ENCODE measurements around the gene EXOSC2.
A peak's percentile ranks its signal among the peaks of the same experiment; 100 is the strongest.

EXOSC2 gene

DNA sequence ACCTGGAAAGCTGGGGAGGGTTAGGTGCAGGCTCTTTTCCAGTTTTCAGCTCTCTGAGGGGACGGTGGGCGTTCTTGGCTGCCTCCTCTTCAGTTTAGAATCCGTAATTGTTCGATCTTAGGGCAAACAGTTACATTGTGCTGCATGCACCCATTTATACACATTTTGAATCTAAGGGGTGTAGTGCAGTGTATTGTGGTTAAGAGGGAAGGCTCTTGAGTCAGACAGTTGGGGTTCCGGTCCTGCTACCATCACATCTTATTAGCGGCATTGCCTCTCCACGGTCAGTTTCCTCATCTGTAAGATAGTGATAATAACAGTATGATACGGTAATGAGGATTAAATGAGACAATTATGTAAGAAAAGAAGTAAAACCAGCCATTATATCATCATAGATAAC is 625 bp downstream of the EXOSC2 start:
- H3K4me3 ChIP-seq (ENCODE audit: control insufficient read depth in 1 of 7, extremely low read depth in 1 of 7, insufficient read depth in 4 of 7, low read depth in 2 of 7, low read length in 6 of 7): peak overlapping the region; percentile 71 to 98 (median 93)
- peaks cover 0 to 4% (median 0%) of the 10 kb centered on the region in 5 experiments for H3K9me3 ChIP-seq (ENCODE audit: control extremely low read depth in 1 of 5, control insufficient read depth in 4 of 5, insufficient read depth in 2 of 5, low read depth in 1 of 5, low read length in 4 of 5)
- H3K27me3 ChIP-seq (replicated peaks in 2 of 5; ENCODE audit: control insufficient read depth in 4 of 5, insufficient read depth in 5 of 5, low read length in 4 of 5): peaks cover 0 to 17% (median 0%) of the 10 kb centered on the region in 5 experiments
- DNase-seq: peak in 1 of 3 donors; percentile 31
- POLR2A ChIA-PET: no interaction called here
- CTCF ChIA-PET: interaction anchor here (1.6 to 1.7 kb wide), 3 partner anchors 12 to 168 kb away, joined by 3 to 6 read pairs (median 5); no protein-coding TSS in a partner anchor
- peak overlapping the region; percentile 43 to 84 for H3K27ac ChIP-seq (ENCODE audit: insufficient read depth in 1 of 2, low read depth in 1 of 2, low read length in 2 of 2, poor library complexity in 1 of 2, severe bottlenecking in 2 of 2)
- peaks cover 8 to 25% (median 21%) of the 10 kb centered on the region in 4 experiments for H3K4me1 ChIP-seq (ENCODE audit: control extremely low read depth in 1 of 4, control insufficient read depth in 4 of 4, insufficient read depth in 4 of 4, low read length in 3 of 4)
- H3K36me3 ChIP-seq (ENCODE audit: control insufficient read depth in 4 of 4, insufficient read depth in 4 of 4, low read length in 3 of 4): peaks cover 19 to 39% (median 26%) of the 10 kb centered on the region in 4 experiments
- no CpG with 5 or more reads among the region's 8 CpGs for WGBS (ENCODE audit: insufficient coverage)

DNA sequence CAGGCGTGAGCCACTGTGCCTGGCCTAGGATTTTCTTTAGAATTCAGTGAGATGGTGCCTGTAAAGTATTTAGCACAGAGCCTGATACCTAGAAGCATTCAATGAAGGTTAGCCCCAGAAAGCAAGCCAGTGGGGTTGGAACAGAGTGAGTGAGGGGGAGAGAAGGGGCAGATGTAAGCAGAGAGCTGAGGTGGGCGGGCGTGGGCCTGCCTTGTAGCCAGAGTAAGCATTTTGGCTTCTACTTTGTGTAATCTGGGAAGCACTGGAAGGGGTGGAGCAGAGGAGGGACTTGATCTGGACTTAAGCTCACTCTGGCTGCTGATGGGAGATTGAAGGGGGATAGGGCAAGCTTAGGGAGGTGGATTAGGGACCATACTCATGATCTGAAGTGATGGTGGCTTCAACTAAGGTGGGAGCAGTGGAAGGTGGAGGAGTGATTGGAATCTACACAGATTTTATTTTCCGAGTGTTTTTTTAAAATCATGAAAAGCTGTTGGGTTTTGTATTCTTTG is 2.6 kb downstream of the EXOSC2 start:
- POLR2A ChIA-PET: interaction anchor here (0.6 kb wide), 1 partner anchor 182 kb away, joined by 4 read pairs; no protein-coding TSS in a partner anchor

DNA sequence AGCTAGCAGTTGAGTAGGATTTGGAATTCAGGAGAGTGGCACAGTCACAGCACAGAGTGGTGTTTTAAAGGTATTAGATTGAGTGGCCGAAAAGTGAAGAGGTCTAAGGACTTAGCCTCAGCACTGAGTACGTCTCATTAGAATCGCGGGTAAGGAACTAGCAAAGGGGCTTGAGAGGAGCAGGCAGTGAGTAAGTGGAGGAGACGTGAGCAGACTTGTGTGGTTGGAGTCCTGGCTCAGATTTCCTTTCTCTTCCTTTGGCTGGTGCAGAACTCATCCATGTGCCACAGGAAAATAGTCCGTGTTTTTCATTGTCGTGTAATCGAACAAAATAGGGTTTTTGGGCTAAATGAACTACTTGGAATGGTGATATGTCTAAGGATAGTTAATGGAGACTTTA is 3.4 kb downstream of the EXOSC2 start:
- 97% methylated on average over 7 of the region's 8 CpGs for WGBS (ENCODE audit: insufficient coverage)
- POLR2A ChIA-PET: no interaction called here
- peaks cover 26 to 61% (median 46%) of the 10 kb centered on the region in 4 experiments for H3K36me3 ChIP-seq (ENCODE audit: control insufficient read depth in 4 of 4, insufficient read depth in 4 of 4, low read length in 3 of 4)
- CTCF ChIA-PET: interaction anchor here (1.1 to 1.2 kb wide), 2 partner anchors 10 to 12 kb away, joined by 4 to 8 read pairs; no protein-coding TSS in a partner anchor
- H3K4me1 ChIP-seq (ENCODE audit: control extremely low read depth in 1 of 4, control insufficient read depth in 4 of 4, insufficient read depth in 4 of 4, low read length in 3 of 4): peaks cover 8 to 25% (median 21%) of the 10 kb centered on the region in 4 experiments
- DNase-seq: no peak
- no peak overlapping the region for H3K4me3 ChIP-seq (ENCODE audit: control insufficient read depth in 1 of 7, extremely low read depth in 1 of 7, insufficient read depth in 4 of 7, low read depth in 2 of 7, low read length in 6 of 7)
- H3K27me3 ChIP-seq (replicated peaks in 2 of 5; ENCODE audit: control insufficient read depth in 4 of 5, insufficient read depth in 5 of 5, low read length in 4 of 5): peaks cover 0 to 3% (median 0%) of the 10 kb centered on the region in 5 experiments
- no peak overlapping the region for H3K27ac ChIP-seq (ENCODE audit: insufficient read depth in 1 of 2, low read depth in 1 of 2, low read length in 2 of 2, poor library complexity in 1 of 2, severe bottlenecking in 2 of 2)
- peaks cover 0 to 4% (median 0%) of the 10 kb centered on the region in 5 experiments for H3K9me3 ChIP-seq (ENCODE audit: control extremely low read depth in 1 of 5, control insufficient read depth in 4 of 5, insufficient read depth in 2 of 5, low read depth in 1 of 5, low read length in 4 of 5)

More for the DNA sequence above, 2.6 kb downstream of the EXOSC2 start:
- H3K9me3 ChIP-seq (ENCODE audit: control extremely low read depth in 1 of 5, control insufficient read depth in 4 of 5, insufficient read depth in 2 of 5, low read depth in 1 of 5, low read length in 4 of 5): peaks cover 0 to 4% (median 0%) of the 10 kb centered on the region in 5 experiments
- H3K36me3 ChIP-seq (ENCODE audit: control insufficient read depth in 4 of 4, insufficient read depth in 4 of 4, low read length in 3 of 4): peaks cover 22 to 53% (median 39%) of the 10 kb centered on the region in 4 experiments
- peaks cover 8 to 25% (median 21%) of the 10 kb centered on the region in 4 experiments for H3K4me1 ChIP-seq (ENCODE audit: control extremely low read depth in 1 of 4, control insufficient read depth in 4 of 4, insufficient read depth in 4 of 4, low read length in 3 of 4)
- H3K27me3 ChIP-seq (replicated peaks in 2 of 5; ENCODE audit: control insufficient read depth in 4 of 5, insufficient read depth in 5 of 5, low read length in 4 of 5): peaks cover 0 to 5% (median 0%) of the 10 kb centered on the region in 5 experiments
- no peak for DNase-seq
- H3K27ac ChIP-seq (ENCODE audit: insufficient read depth in 1 of 2, low read depth in 1 of 2, low read length in 2 of 2, poor library complexity in 1 of 2, severe bottlenecking in 2 of 2): no peak overlapping the region
- CTCF ChIA-PET: interaction anchor here (1.1 to 1.2 kb wide), 3 partner anchors 10 to 170 kb away, joined by 3 to 8 read pairs (median 4); no protein-coding TSS in a partner anchor
- WGBS (ENCODE audit: insufficient coverage): 100% methylated on average over 1 of the region's 4 CpGs
- H3K4me3 ChIP-seq (ENCODE audit: control insufficient read depth in 1 of 7, extremely low read depth in 1 of 7, insufficient read depth in 4 of 7, low read depth in 2 of 7, low read length in 6 of 7): no peak overlapping the region

DNA sequence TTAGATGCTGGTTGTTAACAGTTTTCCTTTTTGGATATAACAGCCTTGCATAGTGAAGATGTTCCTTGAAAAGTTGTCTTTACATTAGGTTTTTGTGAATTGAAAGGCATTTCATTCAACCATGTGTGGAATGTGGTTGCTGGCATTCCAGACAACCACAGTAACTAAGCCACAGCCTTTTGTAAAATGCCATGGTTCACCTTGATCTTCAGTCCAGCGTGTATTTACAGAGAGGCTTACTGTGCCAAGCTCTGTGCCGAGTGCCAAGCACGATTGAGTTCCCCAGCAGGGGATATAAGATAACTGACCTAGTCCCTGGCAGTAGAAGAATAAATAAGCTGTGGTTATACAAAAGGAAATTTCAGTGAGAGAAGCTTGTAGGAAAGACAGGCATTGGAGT is 4.9 kb downstream of the EXOSC2 start:
- Histone ChIP-seq H3K36me3 (ENCODE audit: control insufficient read depth in 4 of 4, insufficient read depth in 4 of 4, low read length in 3 of 4) (peaks cover 34 to 74% (median 57%) of the 10 kb centered on the region in 4 experiments), H3K27ac (ENCODE audit: insufficient read depth in 1 of 2, low read depth in 1 of 2, low read length in 2 of 2, poor library complexity in 1 of 2, severe bottlenecking in 2 of 2) (no peak overlapping the region), H3K9me3 (ENCODE audit: control extremely low read depth in 1 of 5, control insufficient read depth in 4 of 5, insufficient read depth in 2 of 5, low read depth in 1 of 5, low read length in 4 of 5) (no peaks in the 10 kb centered on the region), H3K4me3 (ENCODE audit: control insufficient read depth in 1 of 7, extremely low read depth in 1 of 7, insufficient read depth in 4 of 7, low read depth in 2 of 7, low read length in 6 of 7) (no peak overlapping the region), H3K27me3 (replicated peaks in 2 of 5; ENCODE audit: control insufficient read depth in 4 of 5, insufficient read depth in 5 of 5, low read length in 4 of 5) (no peaks in the 10 kb centered on the region), H3K4me1 (ENCODE audit: control extremely low read depth in 1 of 4, control insufficient read depth in 4 of 4, insufficient read depth in 4 of 4, low read length in 3 of 4) (peaks cover 5 to 21% (median 17%) of the 10 kb centered on the region in 4 experiments)
- CTCF ChIA-PET: interaction anchor here (0.8 to 14.5 kb wide), 7 partner anchors 9 to 302 kb away, joined by 3 to 249 read pairs (median 5); no protein-coding TSS in a partner anchor
- POLR2A ChIA-PET: no interaction called here
- no peak for DNase-seq
- WGBS (ENCODE audit: insufficient coverage): 100% methylated on average over 3 of the region's 3 CpGs

DNA sequence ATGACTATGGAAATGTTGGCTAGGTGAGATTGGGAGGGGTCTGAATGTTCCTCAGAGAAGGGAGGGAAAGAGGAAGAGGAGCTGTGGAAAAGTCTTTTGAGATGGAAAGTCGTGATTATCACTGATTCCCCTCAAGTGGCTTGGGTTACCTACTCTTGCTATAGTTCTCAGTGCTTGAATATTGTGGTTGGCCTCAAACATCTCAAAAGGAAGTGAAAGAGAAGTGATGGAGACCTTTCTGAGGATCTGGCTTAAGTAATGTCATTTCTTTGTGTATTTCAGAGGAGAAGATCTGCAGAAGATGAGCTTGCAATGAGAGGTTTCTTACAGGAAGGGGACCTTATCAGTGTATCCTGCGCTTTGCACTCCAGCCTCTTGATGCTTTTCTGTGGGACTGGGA is 5.5 kb downstream of the EXOSC2 start:
- H3K27me3 ChIP-seq (replicated peaks in 2 of 5; ENCODE audit: control insufficient read depth in 4 of 5, insufficient read depth in 5 of 5, low read length in 4 of 5): no peaks in the 10 kb centered on the region
- peaks cover 4 to 19% (median 13%) of the 10 kb centered on the region in 4 experiments for H3K4me1 ChIP-seq (ENCODE audit: control extremely low read depth in 1 of 4, control insufficient read depth in 4 of 4, insufficient read depth in 4 of 4, low read length in 3 of 4)
- H3K36me3 ChIP-seq (ENCODE audit: control insufficient read depth in 4 of 4, insufficient read depth in 4 of 4, low read length in 3 of 4): peaks cover 35 to 79% (median 62%) of the 10 kb centered on the region in 4 experiments
- H3K27ac ChIP-seq (ENCODE audit: insufficient read depth in 1 of 2, low read depth in 1 of 2, low read length in 2 of 2, poor library complexity in 1 of 2, severe bottlenecking in 2 of 2): no peak overlapping the region
- no peak for DNase-seq
- no peaks in the 10 kb centered on the region for H3K9me3 ChIP-seq (ENCODE audit: control extremely low read depth in 1 of 5, control insufficient read depth in 4 of 5, insufficient read depth in 2 of 5, low read depth in 1 of 5, low read length in 4 of 5)
- ChIA-PET POLR2A (no interaction called here), CTCF (interaction anchor here (0.8 to 14.5 kb wide), 8 partner anchors 9 to 302 kb away, joined by 3 to 249 read pairs (median 4); no protein-coding TSS in a partner anchor)
- no peak overlapping the region for H3K4me3 ChIP-seq (ENCODE audit: control insufficient read depth in 1 of 7, extremely low read depth in 1 of 7, insufficient read depth in 4 of 7, low read depth in 2 of 7, low read length in 6 of 7)
- 100% methylated on average over 1 of the region's 2 CpGs for WGBS (ENCODE audit: insufficient coverage)

DNA sequence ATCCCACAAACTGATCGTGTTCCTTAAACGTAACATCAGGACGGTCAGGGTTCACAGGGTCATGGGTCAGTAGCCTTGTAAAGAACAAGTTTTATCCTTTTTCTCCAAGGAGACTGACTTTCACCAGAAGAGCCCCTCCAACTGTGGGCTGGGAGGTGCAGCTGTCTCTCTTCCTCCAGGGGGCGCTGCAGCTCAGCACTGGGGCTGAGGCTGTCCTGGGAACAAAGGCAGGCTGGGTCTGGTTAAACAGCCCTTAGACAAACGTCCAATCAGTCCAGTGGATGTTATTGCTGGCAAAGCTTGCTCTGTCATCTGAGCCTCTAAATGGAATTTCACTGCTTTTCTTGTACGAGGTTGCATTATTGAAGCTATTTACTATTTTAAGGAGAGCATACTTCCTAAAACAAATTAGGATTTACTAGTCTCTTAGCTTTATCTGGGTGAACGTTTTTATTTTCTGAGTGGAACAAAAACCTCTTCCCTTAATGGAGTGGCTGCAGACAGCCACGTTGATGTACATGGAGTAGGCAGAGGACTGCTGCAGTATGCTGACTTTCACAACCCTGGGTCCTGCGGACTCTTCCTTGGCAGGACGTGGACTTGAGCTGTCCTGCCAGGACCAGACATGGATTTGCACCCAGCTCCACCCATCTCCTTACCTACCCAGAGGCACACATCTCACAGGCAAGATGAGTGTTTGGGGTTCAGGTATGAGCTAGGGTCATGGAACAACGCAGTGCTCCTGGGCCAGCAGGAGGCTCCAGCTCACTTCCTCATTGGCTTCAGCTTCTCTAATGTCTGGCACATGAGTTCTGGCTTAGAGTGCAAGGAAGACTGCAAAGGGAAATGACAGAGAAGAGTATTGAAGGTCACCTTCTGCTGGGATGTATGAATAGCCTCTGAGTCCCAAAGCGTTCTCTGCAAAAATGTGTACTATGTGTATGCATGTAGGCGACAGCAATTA is 7.8 kb downstream of the EXOSC2 start:
- Histone ChIP-seq H3K4me1 (ENCODE audit: control extremely low read depth in 1 of 4, control insufficient read depth in 4 of 4, insufficient read depth in 4 of 4, low read length in 3 of 4) (peaks cover 0 to 4% (median 0%) of the 10 kb centered on the region in 4 experiments), H3K9me3 (ENCODE audit: control extremely low read depth in 1 of 5, control insufficient read depth in 4 of 5, insufficient read depth in 2 of 5, low read depth in 1 of 5, low read length in 4 of 5) (no peaks in the 10 kb centered on the region), H3K27me3 (replicated peaks in 2 of 5; ENCODE audit: control insufficient read depth in 4 of 5, insufficient read depth in 5 of 5, low read length in 4 of 5) (no peaks in the 10 kb centered on the region), H3K36me3 (ENCODE audit: control insufficient read depth in 4 of 4, insufficient read depth in 4 of 4, low read length in 3 of 4) (peaks cover 33 to 82% (median 64%) of the 10 kb centered on the region in 4 experiments), H3K4me3 (ENCODE audit: control insufficient read depth in 1 of 7, extremely low read depth in 1 of 7, insufficient read depth in 4 of 7, low read depth in 2 of 7, low read length in 6 of 7) (no peak overlapping the region), H3K27ac (ENCODE audit: insufficient read depth in 1 of 2, low read depth in 1 of 2, low read length in 2 of 2, poor library complexity in 1 of 2, severe bottlenecking in 2 of 2) (no peak overlapping the region)
- DNase-seq: peak; percentile 63 to 78 (median 73)
- ChIA-PET POLR2A (no interaction called here), CTCF (interaction anchor here (0.7 to 14.5 kb wide), 30 partner anchors 8 to 348 kb away, joined by 3 to 249 read pairs (median 4); partner anchors contain the start of gene EXOSC2)
- 95% methylated on average over 7 of the region's 13 CpGs for WGBS (ENCODE audit: insufficient coverage)

Data from common myeloid progenitor, CD34-positive (primary cell).